ENCODE results near the gene CORO7.

CORO7 gene

DNA sequence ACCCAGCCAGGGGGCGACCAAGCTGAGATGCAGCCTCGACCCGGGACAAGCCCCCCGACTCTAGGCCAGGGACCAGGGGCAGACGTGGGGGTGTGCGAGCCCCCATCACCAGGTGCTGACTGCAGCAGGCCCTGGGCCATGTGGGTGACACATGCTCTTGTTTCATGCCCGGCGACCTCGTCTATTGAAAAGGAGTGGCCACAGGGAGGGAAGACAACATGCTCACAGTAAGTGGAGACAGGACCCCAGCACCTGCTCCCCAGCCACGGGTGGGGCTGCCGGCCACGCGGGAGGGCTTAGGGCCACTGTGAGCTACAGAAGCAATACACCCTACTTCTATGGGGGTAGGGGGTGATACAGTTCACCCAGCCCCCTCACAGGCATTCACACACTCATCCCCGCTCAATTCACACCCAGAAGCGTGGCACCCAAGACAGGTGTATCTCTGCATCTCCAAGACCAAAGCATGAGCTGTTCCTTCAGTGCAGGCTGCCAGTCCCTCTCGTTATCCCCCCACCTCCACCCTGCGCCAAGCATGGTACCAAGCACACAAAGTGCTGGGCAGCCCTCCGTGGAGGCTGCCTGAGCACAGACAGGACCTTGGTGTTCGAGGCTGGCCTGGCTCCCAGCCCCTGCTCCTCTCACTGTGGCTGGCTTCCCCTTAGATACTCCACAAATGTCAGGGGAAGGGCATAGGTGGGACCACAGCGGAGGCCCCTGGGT, 31.2 kb downstream of the CORO7 start:
- ChIA-PET CTCF (interaction anchor here (0.9 to 23.7 kb wide), 4 partner anchors 10 to 27 kb away, joined by 3 to 389 read pairs (median 6); no protein-coding TSS in a partner anchor), POLR2A (interaction anchor here (1.2 to 2.3 kb wide), 2 partner anchors 10 to 12 kb away, joined by 6 to 15 read pairs; no protein-coding TSS in a partner anchor)
- no peak for DNase-seq (ENCODE audit: low read depth, low spot score)
- TF ChIP-seq, protein P1, sequence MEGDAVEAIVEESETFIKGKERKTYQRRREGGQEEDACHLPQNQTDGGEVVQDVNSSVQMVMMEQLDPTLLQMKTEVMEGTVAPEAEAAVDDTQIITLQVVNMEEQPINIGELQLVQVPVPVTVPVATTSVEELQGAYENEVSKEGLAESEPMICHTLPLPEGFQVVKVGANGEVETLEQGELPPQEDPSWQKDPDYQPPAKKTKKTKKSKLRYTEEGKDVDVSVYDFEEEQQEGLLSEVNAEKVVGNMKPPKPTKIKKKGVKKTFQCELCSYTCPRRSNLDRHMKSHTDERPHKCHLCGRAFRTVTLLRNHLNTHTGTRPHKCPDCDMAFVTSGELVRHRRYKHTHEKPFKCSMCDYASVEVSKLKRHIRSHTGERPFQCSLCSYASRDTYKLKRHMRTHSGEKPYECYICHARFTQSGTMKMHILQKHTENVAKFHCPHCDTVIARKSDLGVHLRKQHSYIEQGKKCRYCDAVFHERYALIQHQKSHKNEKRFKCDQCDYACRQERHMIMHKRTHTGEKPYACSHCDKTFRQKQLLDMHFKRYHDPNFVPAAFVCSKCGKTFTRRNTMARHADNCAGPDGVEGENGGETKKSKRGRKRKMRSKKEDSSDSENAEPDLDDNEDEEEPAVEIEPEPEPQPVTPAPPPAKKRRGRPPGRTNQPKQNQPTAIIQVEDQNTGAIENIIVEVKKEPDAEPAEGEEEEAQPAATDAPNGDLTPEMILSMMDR (IDR thresholded peaks at IDR 0.05; ENCODE audit: insufficient read depth, low read length, missing control alignments) = no peak
- H3K4me3 ChIP-seq (ENCODE audit: low read depth, low read length) = no peak overlapping the region

DNA sequence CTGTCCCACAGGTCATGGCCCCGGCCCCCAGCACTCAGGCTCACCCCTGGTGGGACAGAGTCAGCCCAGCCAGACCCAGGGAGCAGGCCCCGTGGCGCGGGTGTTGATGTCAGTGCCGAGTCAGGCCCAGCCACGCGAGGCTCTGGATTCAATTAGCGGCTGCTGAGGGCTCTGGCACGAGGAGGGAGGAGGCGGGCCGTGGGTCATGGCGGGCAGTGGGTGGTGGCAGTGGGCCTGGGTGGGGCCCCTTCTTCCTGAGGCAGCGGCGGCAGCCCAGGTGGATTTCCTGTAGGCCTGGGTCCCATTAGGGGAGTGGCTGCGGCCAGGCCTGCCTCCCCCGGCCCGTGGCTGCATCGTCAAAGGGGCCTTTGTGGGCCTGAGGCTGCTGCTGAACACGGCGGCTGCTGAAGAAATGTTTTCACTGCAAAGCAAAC, 31.9 kb downstream of the CORO7 start:
- POLR2A ChIA-PET = interaction anchor here (1.0 kb wide), 1 partner anchor 11 kb away, joined by 4 read pairs; no protein-coding TSS in a partner anchor
- no peak for DNase-seq (ENCODE audit: low read depth, low spot score)
- TF ChIP-seq, protein P1 (IDR thresholded peaks at IDR 0.05; ENCODE audit: insufficient read depth, low read length, missing control alignments) = no peak
- H3K4me3 ChIP-seq (ENCODE audit: low read depth, low read length) = no peak overlapping the region
- CTCF ChIA-PET = interaction anchor here (23.7 kb wide), 1 partner anchor 19 kb away, joined by 389 read pairs; no protein-coding TSS in a partner anchor

DNA sequence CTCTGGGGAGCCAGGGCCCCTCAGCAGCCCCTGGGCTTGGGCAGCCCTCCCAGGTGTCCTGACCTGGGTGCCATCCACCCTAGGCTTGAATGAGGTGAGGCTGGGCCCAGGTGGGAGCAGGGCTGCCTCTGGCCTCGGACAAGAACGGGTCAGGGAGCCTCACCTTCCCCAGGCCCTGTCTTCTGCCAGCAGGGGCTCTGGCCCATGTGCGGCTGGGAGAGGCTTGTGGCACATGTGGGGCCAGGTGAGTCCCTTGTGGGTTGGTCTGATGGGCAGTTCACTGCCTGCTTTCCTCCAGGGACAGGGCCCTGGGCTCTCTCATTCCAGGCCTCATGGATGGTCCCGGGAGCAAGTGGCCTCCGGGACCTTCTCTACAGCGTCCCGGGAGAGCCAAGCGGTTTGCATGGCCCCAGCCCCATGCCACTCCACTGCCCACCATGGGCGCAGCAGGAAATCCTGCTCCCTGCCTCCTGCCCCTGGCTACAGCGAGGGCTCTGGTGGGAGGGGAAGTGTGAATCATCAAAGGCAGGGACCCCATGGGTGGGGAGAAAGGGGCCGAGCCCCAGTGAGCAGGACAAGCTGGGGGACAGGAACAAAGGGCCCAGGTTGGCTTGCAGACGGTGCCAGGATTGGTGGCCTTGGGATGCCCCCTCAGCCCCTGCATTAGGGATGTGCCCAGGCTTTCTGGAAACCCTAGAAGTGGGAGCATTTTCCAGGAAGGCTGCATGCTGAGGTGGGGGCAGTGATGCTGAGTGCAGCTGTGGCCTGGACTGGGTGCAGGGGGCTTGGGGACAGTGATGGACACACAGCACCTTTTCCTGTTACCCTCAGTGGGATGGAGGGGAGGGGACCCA, 32.6 kb downstream of the CORO7 start:
- DNase-seq (ENCODE audit: low read depth, low spot score) = no peak
- no peak overlapping the region for H3K4me3 ChIP-seq (ENCODE audit: low read depth, low read length)
- TF ChIP-seq, protein P1 (IDR thresholded peaks at IDR 0.05; ENCODE audit: insufficient read depth, low read length, missing control alignments) = no peak
- ChIA-PET CTCF (interaction anchor here (0.7 to 23.7 kb wide), 4 partner anchors 9 to 24 kb away, joined by 3 to 389 read pairs (median 3); no protein-coding TSS in a partner anchor), POLR2A (interaction anchor here (1.0 to 2.0 kb wide), 2 partner anchors 10 to 11 kb away, joined by 4 to 13 read pairs; no protein-coding TSS in a partner anchor)

DNA sequence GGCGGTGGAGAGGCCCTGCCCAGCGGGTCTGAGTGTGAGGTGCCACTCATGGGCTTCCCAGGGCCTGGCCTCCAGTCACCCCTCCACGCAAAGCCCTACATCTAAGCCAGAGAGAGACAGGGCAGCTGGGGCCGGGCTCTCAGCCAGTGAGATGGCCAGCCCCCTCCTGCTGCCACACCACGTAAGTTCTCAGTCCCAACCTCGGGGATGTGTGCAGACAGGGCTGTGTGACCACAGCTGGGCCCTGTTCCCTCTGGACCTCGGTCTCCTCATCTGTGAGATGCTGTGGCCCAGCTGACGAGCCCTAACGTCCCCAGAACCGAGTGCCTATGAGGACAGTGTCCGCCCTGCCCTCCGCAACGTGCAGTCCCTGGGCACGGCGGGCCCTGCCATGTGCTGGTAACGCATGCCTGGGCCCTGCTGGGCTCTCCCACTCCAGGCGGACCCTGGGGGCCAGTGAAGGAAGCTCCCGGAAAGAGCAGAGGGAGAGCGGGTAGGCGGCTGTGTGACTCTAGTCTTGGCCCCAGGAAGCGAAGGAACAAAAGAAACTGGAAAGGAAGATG, 33.5 kb downstream of the CORO7 start:
- TF ChIP-seq, protein P1 (IDR thresholded peaks at IDR 0.05; ENCODE audit: insufficient read depth, low read length, missing control alignments) = no peak
- no peak overlapping the region for H3K4me3 ChIP-seq (ENCODE audit: low read depth, low read length)
- ChIA-PET CTCF (interaction anchor here (0.7 to 23.7 kb wide), 4 partner anchors 10 to 23 kb away, joined by 3 to 389 read pairs (median 3); no protein-coding TSS in a partner anchor), POLR2A (interaction anchor here (2.0 kb wide), 1 partner anchor 10 kb away, joined by 13 read pairs; no protein-coding TSS in a partner anchor)
- no peak for DNase-seq (ENCODE audit: low read depth, low spot score)

DNA sequence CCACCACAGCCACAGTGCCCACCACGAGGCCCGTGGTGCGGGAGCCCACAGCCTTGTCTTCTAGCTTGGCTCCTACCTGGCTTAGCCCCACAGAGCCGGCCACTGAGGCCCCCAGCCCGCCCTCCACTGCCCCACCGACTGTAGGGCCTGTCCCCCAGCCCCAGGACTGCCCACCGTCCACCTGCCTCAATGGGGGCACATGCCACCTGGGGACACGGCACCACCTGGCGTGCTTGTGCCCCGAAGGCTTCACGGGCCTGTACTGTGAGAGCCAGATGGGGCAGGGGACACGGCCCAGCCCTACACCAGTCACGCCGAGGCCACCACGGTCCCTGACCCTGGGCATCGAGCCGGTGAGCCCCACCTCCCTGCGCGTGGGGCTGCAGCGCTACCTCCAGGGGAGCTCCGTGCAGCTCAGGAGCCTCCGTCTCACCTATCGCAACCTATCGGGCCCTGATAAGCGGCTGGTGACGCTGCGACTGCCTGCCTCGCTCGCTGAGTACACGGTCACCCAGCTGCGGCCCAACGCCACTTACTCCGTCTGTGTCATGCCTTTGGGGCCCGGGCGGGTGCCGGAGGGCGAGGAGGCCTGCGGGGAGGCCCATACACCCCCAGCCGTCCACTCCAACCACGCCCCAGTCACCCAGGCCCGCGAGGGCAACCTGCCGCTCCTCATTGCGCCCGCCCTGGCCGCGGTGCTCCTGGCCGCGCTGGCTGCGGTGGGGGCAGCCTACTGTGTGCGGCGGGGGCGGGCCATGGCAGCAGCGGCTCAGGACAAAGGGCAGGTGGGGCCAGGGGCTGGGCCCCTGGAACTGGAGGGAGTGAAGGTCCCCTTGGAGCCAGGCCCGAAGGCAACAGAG, 34.2 kb downstream of the CORO7 start:
- ChIA-PET POLR2A (interaction anchor here (1.1 to 2.0 kb wide), 2 partner anchors 9 to 10 kb away, joined by 5 to 13 read pairs; no protein-coding TSS in a partner anchor), CTCF (interaction anchor here (1.0 to 23.7 kb wide), 3 partner anchors 21 to 23 kb away, joined by 3 to 389 read pairs (median 24); no protein-coding TSS in a partner anchor)
- no peak overlapping the region for H3K4me3 ChIP-seq (ENCODE audit: low read depth, low read length)
- TF ChIP-seq, protein P1 (IDR thresholded peaks at IDR 0.05; ENCODE audit: insufficient read depth, low read length, missing control alignments) = no peak
- no peak for DNase-seq (ENCODE audit: low read depth, low spot score)

Data from AG04449 (cell line).